HepG2 (cell line): ENCODE results near the gene SYTL2. TPM values are rescaled to one million over a fixed set of nuclear protein-coding genes. Genes with fewer than 3 reads are reported as not detected.
A peak's percentile ranks its signal among the peaks of the same experiment; 100 is the strongest.

Source experiments
- ATAC-seq: fragments of 200-7000 bp; cut with Tn5 transposase; 3 replicates; pipeline ENCODE4 v1.9.1; 2020; ENCODE audit warnings: mild to moderate bottlenecking, moderate library complexity
- BruUV-seq: library from RNA; stranded (reverse); fragments of 400-500 nt; replicated peaks from 2 replicates; lab custom pipeline; 2021; lab: Mats Ljungman, UMichigan
- CTCF ChIA-PET: fragments of 300-600 bp; formaldehyde crosslinking; extraction: SDS; loops from one replicate; lab custom pipeline; 2021; ENCODE audit warnings: low total read pairs, inconsistent platforms, low intra/inter-chr PET ratio; lab: Yijun Ruan, JAX
- POLR2A ChIA-PET: fragments of 350-600 bp; sonication (Branson Sonifier 250); formaldehyde crosslinking; loops from one replicate; lab custom pipeline; 2020; ENCODE audit warnings: antibody characterized with exemption, inconsistent platforms; lab: Yijun Ruan, JAX
- DNase-seq: peaks from one replicate; pipeline ENCODE4 v3.0.0-alpha.2; 2015; ENCODE audit warnings: low spot score
- FAIRE-seq: peaks from 3 replicates; lab custom pipeline; 2011; peaks lifted over from hg19 to GRCh38; lab: Jason Lieb, UNC
- H2AFZ ChIP-seq: one replicate; pipeline ENCODE4 v1.6.1; 2011; ENCODE audit warnings: low read length, inconsistent platforms
- H3K27ac ChIP-seq: fragments of 300-600 bp; 3 replicates; pipeline ENCODE4 v1.8.0; 2011; ENCODE audit warnings: mixed run types, mild to moderate bottlenecking, mixed read lengths, low read length, inconsistent platforms; ENCODE audit not compliant: insufficient read depth; ENCODE audit errors: extremely low read length
- H3K27me3 ChIP-seq, 2 experiments: fragments of 200-600 bp in 1 of 2; 2 replicates in 1 of 2; 3 replicates in 1 of 2; pipeline versions ENCODE4 v1.6.0 to v1.8.0; 2011; ENCODE audit warnings: low read length in 2 of 2, mild to moderate bottlenecking in 2 of 2, moderate library complexity in 2 of 2, inconsistent platforms in 1 of 2; ENCODE audit not compliant: insufficient read depth in 2 of 2, control insufficient read depth in 1 of 2
- H3K36me3 ChIP-seq, 2 experiments: fragments of 200-600 bp in 1 of 2; replicated peaks in 1 of 2; 2 replicates in 1 of 2; 3 replicates in 1 of 2; pipeline versions ENCODE4 v1.5.1 to v1.8.0; 2011; ENCODE audit warnings: low read length in 2 of 2, inconsistent platforms in 1 of 2; ENCODE audit not compliant: insufficient read depth in 2 of 2, control insufficient read depth in 1 of 2
- H3K4me1 ChIP-seq: 2 replicates; pipeline ENCODE4 v1.5.1; 2012; ENCODE audit warnings: low read length, inconsistent platforms; ENCODE audit not compliant: insufficient read depth
- H3K4me2 ChIP-seq: 2 replicates; pipeline ENCODE4 v1.6.0; 2011; ENCODE audit warnings: low read depth, low read length, inconsistent platforms
- H3K4me3 ChIP-seq, 3 experiments: fragments of 200-600 bp in 1 of 3; sonication (generic), shearing (Covaris generic) in 1 of 3; replicated peaks in 1 of 3; 2 replicates each; pipeline ENCODE4 v1.5.1; 2011 to 2016; ENCODE audit warnings: low read length in 3 of 3, inconsistent platforms in 2 of 3, low read depth in 2 of 3, mild to moderate bottlenecking in 2 of 3, control low read depth in 1 of 3, mixed read lengths in 1 of 3; ENCODE audit not compliant: insufficient read depth in 1 of 3
- H3K79me2 ChIP-seq: one replicate; pipeline ENCODE4 v1.6.1; 2011; ENCODE audit warnings: low read length, inconsistent platforms; ENCODE audit not compliant: insufficient read depth
- H3K9ac ChIP-seq: 2 replicates; pipeline ENCODE4 v1.6.0; 2011; ENCODE audit warnings: mild to moderate bottlenecking, low read depth, low read length, inconsistent platforms; ENCODE audit not compliant: insufficient read depth
- H3K9me3 ChIP-seq: 2 replicates; pipeline ENCODE4 v1.5.1; 2012; ENCODE audit warnings: mild to moderate bottlenecking, low read length
- H4K20me1 ChIP-seq: 2 replicates; pipeline ENCODE4 v1.6.0; 2011; ENCODE audit warnings: inconsistent platforms, mild to moderate bottlenecking, low read length, moderate library complexity; ENCODE audit not compliant: insufficient read depth
- ATM ChIP-seq: fragments of 450-650 bp; IDR thresholded peaks from 2 replicates; pipeline ENCODE4 v1.7.1; 2017; ENCODE audit warnings: mild to moderate bottlenecking, borderline replicate concordance
- MEIS1 ChIP-seq: sonication (generic); formaldehyde crosslinking; IDR thresholded peaks from 2 replicates; pipeline ENCODE4 v1.9.0; 2021; ENCODE audit warnings: mild to moderate bottlenecking, missing genetic modification reagents, moderate library complexity, borderline replicate concordance
- MYNN ChIP-seq: sonication (generic); formaldehyde crosslinking; IDR thresholded peaks from 2 replicates; pipeline ENCODE4 v1.4.0; 2020; ENCODE audit warnings: mild to moderate bottlenecking, low read depth, missing genetic modification reagents
- PCBP2 ChIP-seq: fragments of 200-400 bp; formaldehyde crosslinking; optimal IDR thresholded peaks from 2 replicates; pipeline ENCODE3; 2018; ENCODE audit warnings: low read length, low read depth; ENCODE audit not compliant: poor library complexity, severe bottlenecking
- RERE ChIP-seq: IDR thresholded peaks from 2 replicates; pipeline ENCODE4 v1.6.1; 2016; ENCODE audit warnings: low read depth, missing genetic modification reagents, missing compliant biosample characterization
- ZNF264 ChIP-seq: sonication (generic); formaldehyde crosslinking; IDR thresholded peaks from 2 replicates; pipeline ENCODE4 v1.4.0; 2020; ENCODE audit warnings: missing genetic modification reagents
- ZNF431 ChIP-seq: sonication (generic); formaldehyde crosslinking; IDR thresholded peaks from 2 replicates; pipeline ENCODE4 v1.9.0; 2022; ENCODE audit warnings: missing genetic modification reagents, low read depth, mild to moderate bottlenecking, borderline replicate concordance
- WGBS: methylation state at CpG from one replicate; pipeline ENCODE4 v1.1.6; 2017; ENCODE audit warnings: low lambda C conversion rate; 5-methylcytosine and 5-hydroxymethylcytosine counted together
- in situ Hi-C: cut with HindIII; loops from 2 replicates; pipeline ENCODE4 v1.10.0; 2017; ENCODE audit warnings: low pct_unique_long_range_greater_than_20kb; ENCODE audit not compliant: extremely low pct_ligation_motif_present
- intact Hi-C: fragments of 100-400 bp; cut with micrococcal nuclease; formaldehyde crosslinking; loops from one replicate; pipeline ENCODE4 v1.10.0; 2022; ENCODE audit not compliant: unreplicated experiment
- polyA plus RNA-seq, 8 experiments: library from polyadenylated mRNA; depleted of rRNA in 3 of 8; stranded (reverse) in 7 of 8; unstranded in 1 of 8; fragments of >200 nt; fragmentation: Illumina TruSeq in 4 of 8; extraction: Trizol in 4 of 8; gene quantifications; 2 replicates each; pipeline versions ENCODE4 v1.2.1 to v1.2.3, GENCODE V29; 2011 to 2016; ENCODE audit warnings: low read depth in 4 of 8, missing spikeins in 1 of 8, mixed read lengths in 1 of 8; ENCODE audit not compliant: insufficient read depth in 1 of 8
- total RNA-seq, 5 experiments: library from RNA; depleted of rRNA; stranded (reverse); fragments of >200 nt; fragmentation: Illumina TruSeq; extraction: Trizol; gene quantifications; 2 replicates each; pipeline ENCODE4 v1.2.3, GENCODE V29; 2016; ENCODE audit warnings: low read depth in 1 of 5
- TF ChIP-seq, protein P1 (sequence below): sonication (generic); formaldehyde crosslinking; conservative IDR thresholded peaks from 2 replicates; pipeline ENCODE4 v1.8.0; 2022; ENCODE audit warnings: missing genetic modification reagents

The SYTL2 gene
- total and polyA plus RNA-seq, 2 of the 13 experiments (the other 11 are each of a cell fraction or from before 2014, with no cell fraction given) = 0.77 to 0.90 TPM

DNA sequence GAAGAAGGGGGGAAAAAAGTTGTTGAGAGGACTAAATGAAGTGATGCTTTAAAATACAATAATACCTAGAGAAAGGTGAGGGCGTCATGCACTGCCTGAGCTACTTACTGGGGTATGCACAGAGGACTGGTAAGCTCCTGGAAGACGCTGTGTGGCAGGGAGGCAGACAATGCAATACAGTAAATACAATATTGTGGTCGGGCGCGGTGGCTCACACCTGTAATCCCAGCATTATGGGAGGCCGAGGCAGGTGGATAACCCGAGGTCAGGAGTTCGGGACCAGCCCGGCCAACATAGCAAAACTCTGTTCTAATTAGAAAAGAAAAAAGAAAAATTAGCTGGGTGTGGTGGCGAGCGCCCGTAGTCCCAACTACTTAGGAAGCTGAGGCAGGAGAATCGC lies 683 bp upstream of the SYTL2 start:
- Histone ChIP-seq H4K20me1 (no peaks in the 10 kb centered on the region), H3K79me2 (no peaks in the 10 kb centered on the region), H3K4me1 (peaks cover 10% of the 10 kb centered on the region), H2AFZ (no peak overlapping the region), H3K9me3 (no peaks in the 10 kb centered on the region), H3K27me3 (peaks cover 0 to 25% of the 10 kb centered on the region in 2 experiments; a peak in 2 of 5 replicates), H3K4me3 (peak overlapping the region in 1 of 3 experiments; percentile 67; a peak in 1 of 6 replicates), H3K27ac (no peak overlapping the region), H3K4me2 (peak overlapping the region; percentile 85), H3K36me3 (no peaks in the 10 kb centered on the region), H3K9ac (no peak overlapping the region)
- intact Hi-C loops = no loop called here
- TF ChIP-seq MYNN (CRISPR knock-in tag) (no peak), PCBP2 (no peak), ATM (no peak), RERE (no peak), MEIS1 (CRISPR knock-in tag) (no peak), ZNF431 (no peak), ZNF264 (CRISPR knock-in tag) (no peak)
- TF ChIP-seq, protein P1, sequence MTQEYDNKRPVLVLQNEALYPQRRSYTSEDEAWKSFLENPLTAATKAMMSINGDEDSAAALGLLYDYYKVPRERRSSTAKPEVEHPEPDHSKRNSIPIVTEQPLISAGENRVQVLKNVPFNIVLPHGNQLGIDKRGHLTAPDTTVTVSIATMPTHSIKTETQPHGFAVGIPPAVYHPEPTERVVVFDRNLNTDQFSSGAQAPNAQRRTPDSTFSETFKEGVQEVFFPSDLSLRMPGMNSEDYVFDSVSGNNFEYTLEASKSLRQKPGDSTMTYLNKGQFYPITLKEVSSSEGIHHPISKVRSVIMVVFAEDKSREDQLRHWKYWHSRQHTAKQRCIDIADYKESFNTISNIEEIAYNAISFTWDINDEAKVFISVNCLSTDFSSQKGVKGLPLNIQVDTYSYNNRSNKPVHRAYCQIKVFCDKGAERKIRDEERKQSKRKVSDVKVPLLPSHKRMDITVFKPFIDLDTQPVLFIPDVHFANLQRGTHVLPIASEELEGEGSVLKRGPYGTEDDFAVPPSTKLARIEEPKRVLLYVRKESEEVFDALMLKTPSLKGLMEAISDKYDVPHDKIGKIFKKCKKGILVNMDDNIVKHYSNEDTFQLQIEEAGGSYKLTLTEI (CRISPR knock-in tag) = no peak
- 90% methylated on average over 13 of the region's 13 CpGs for WGBS
- in situ Hi-C loops = no loop called here
- CTCF ChIA-PET = no interaction called here
- POLR2A ChIA-PET = no interaction called here
- no peak for DNase-seq
- ATAC-seq = no peak
- no peak for FAIRE-seq
- no TSS peak for BruUV-seq
